22Rv1 (cell line): ENCODE measurements around the gene KRT3.

Source experiments
- CTCF ChIP-seq: fragments of 450-650 bp; IDR thresholded peaks from 2 replicates; pipeline ENCODE4 v1.5.1; 2017; ENCODE audit warnings: mild to moderate bottlenecking
- ZFX ChIP-seq: fragments of 450-650 bp; IDR thresholded peaks from 2 replicates; pipeline ENCODE4 v1.6.1; 2017; ENCODE audit warnings: antibody characterized with exemption, borderline replicate concordance

- no peak for TF ChIP-seq CTCF
- TF ChIP-seq ZFX = no peak
These were observed 5.9 kb upstream of the KRT3 start for GRCh38 chr12:52801773-52802172.
